ENCODE results near the gene CHCHD10. TPM values are rescaled to one million over a fixed set of nuclear protein-coding genes. Genes with fewer than 3 reads are reported as not detected.

Gene CHCHD10
- total RNA-seq, 4 donors from 2014 or later, result 22.9 to 97.7 (median 44.6) TPM

GRCh38 chr22:23769321-23769965 lies 1.7 kb upstream of the CHCHD10 start:
- H3K27me3 ChIP-seq, result no peaks in the 10 kb centered on the region
- H3K9me3 ChIP-seq, result no peaks in the 10 kb centered on the region
- no peak for DNase-seq (ENCODE audit: extremely low spot score)
- 72% methylated on average over 5 of the region's 6 CpGs for WGBS
- intact Hi-C loops (cut with DNase I), result loop anchor here (2.0 to 10.0 kb wide), 3 partner anchors 17 to 225 kb away; partner anchors contain the start of gene SMARCB1
- H3K4me1 ChIP-seq, result peaks cover 55 to 96% (median 90%) of the 10 kb centered on the region in 4 donors
- no peak overlapping the region for H3K4me3 ChIP-seq
- peak overlapping the region in 3 of 4 donors; percentile 89 to 91 (median 91) for H3K27ac ChIP-seq (replicated peaks in 1 of 4)
- TF ChIP-seq CTCF (IDR thresholded peaks at IDR 0.05) (no peak), POLR2AphosphoS5 (IDR thresholded peaks at IDR 0.05) (no peak), EP300 (IDR thresholded peaks at IDR 0.05) (no peak), POLR2A (IDR thresholded peaks at IDR 0.05; ENCODE audit: low read depth) (no peak)
- H3K36me3 ChIP-seq, result peaks cover 0 to 18% (median 2%) of the 10 kb centered on the region in 4 donors

GRCh38 chr22:23767303-23767672 lies 484 bp downstream of the CHCHD10 start:
- no peaks in the 10 kb centered on the region for H3K27me3 ChIP-seq
- peaks cover 0 to 21% (median 2%) of the 10 kb centered on the region in 4 donors for H3K36me3 ChIP-seq
- WGBS, result no CpG with 5 or more reads among the region's 27 CpGs
- intact Hi-C loops (cut with DNase I), result loop anchor here (5.0 to 10.0 kb wide), 2 partner anchors 80 to 222 kb away; no protein-coding TSS in a partner anchor
- H3K4me3 ChIP-seq, result peak overlapping the region; percentile 63 to 72 (median 71)
- H3K4me1 ChIP-seq, result peaks cover 51 to 97% (median 90%) of the 10 kb centered on the region in 4 donors
- H3K27ac ChIP-seq (replicated peaks in 1 of 4), result peak overlapping the region; percentile 87 to 91 (median 90)
- no peaks in the 10 kb centered on the region for H3K9me3 ChIP-seq
- DNase-seq (ENCODE audit: extremely low spot score), result no peak
- no peak for TF ChIP-seq POLR2AphosphoS5 (IDR thresholded peaks at IDR 0.05)
- TF ChIP-seq CTCF (IDR thresholded peaks at IDR 0.05), result no peak
- no peak for TF ChIP-seq POLR2A (IDR thresholded peaks at IDR 0.05; ENCODE audit: low read depth)
- no peak for TF ChIP-seq EP300 (IDR thresholded peaks at IDR 0.05)

GRCh38 chr22:23764899-23765881 lies 2.6 kb downstream of the CHCHD10 start:
- no peaks in the 10 kb centered on the region for H3K9me3 ChIP-seq
- peaks cover 0 to 21% (median 2%) of the 10 kb centered on the region in 4 donors for H3K36me3 ChIP-seq
- no peak for TF ChIP-seq CTCF (IDR thresholded peaks at IDR 0.05)
- TF ChIP-seq POLR2A (IDR thresholded peaks at IDR 0.05; ENCODE audit: low read depth), result no peak
- no peak for TF ChIP-seq EP300 (IDR thresholded peaks at IDR 0.05)
- no peak for TF ChIP-seq POLR2AphosphoS5 (IDR thresholded peaks at IDR 0.05)
- H3K27ac ChIP-seq (replicated peaks in 1 of 4), result no peak overlapping the region
- intact Hi-C loops (cut with DNase I), result loop anchor here (5.0 to 10.0 kb wide), 2 partner anchors 82 to 220 kb away; no protein-coding TSS in a partner anchor
- no peak overlapping the region for H3K4me3 ChIP-seq
- H3K4me1 ChIP-seq, result peaks cover 42 to 76% (median 73%) of the 10 kb centered on the region in 4 donors
- no peaks in the 10 kb centered on the region for H3K27me3 ChIP-seq
- 81% methylated on average over 5 of the region's 9 CpGs for WGBS
- no peak for DNase-seq (ENCODE audit: extremely low spot score)

- intact Hi-C loops (cut with DNase I), result loop anchor here (10.0 kb wide), 1 partner anchor 219 kb away; no protein-coding TSS in a partner anchor
- 39% methylated on average over 5 of the region's 7 CpGs for WGBS
Measured at GRCh38 chr22:23763954-23764353, 3.8 kb downstream of the CHCHD10 start.

More at GRCh38 chr22:23763954-23764353, 3.8 kb downstream of the CHCHD10 start:
- Histone ChIP-seq H3K4me1 (peaks cover 41 to 65% (median 64%) of the 10 kb centered on the region in 4 donors), H3K27ac (replicated peaks in 1 of 4) (no peak overlapping the region), H3K4me3 (peak overlapping the region in 2 of 4 donors; percentile 28 to 36), H3K9me3 (no peaks in the 10 kb centered on the region), H3K27me3 (no peaks in the 10 kb centered on the region), H3K36me3 (peaks cover 0 to 21% (median 2%) of the 10 kb centered on the region in 4 donors)
- TF ChIP-seq POLR2AphosphoS5 (IDR thresholded peaks at IDR 0.05), result no peak
- no peak for TF ChIP-seq CTCF (IDR thresholded peaks at IDR 0.05)
- TF ChIP-seq POLR2A (IDR thresholded peaks at IDR 0.05; ENCODE audit: low read depth), result no peak
- TF ChIP-seq EP300 (IDR thresholded peaks at IDR 0.05), result no peak
- no peak for DNase-seq (ENCODE audit: extremely low spot score)
